SIG-M5 treated with dmso at 0.1 percent for 504 hours (cell line): ENCODE results near the gene AGAP1.
A peak's percentile ranks its signal among the peaks of the same experiment; 100 is the strongest.
"Not testable (repeated sequence)": the region's sequence is repeated elsewhere in the genome, so short reads cannot be mapped to it uniquely, and the experiment has no call there.

Experiments
- DNase-seq: peaks from one replicate; lab custom pipeline; 2025; ENCODE audit not compliant: unreplicated experiment; lab: John Stamatoyannopoulos, UW

The AGAP1 gene

GRCh38 chr2:235754357-235755207 lies 260.7 kb downstream of the AGAP1 start:
- DNase-seq, result peak; percentile 7

GRCh38 chr2:235756491-235756890 lies 262.6 kb downstream of the AGAP1 start:
- DNase-seq, result no peak

- DNase-seq, result no peak
Observed at GRCh38 chr2:235757212-235757611, 263.4 kb downstream of the AGAP1 start.

GRCh38 chr2:235757640-235758039 lies 263.8 kb downstream of the AGAP1 start:
- no peak for DNase-seq

DNA sequence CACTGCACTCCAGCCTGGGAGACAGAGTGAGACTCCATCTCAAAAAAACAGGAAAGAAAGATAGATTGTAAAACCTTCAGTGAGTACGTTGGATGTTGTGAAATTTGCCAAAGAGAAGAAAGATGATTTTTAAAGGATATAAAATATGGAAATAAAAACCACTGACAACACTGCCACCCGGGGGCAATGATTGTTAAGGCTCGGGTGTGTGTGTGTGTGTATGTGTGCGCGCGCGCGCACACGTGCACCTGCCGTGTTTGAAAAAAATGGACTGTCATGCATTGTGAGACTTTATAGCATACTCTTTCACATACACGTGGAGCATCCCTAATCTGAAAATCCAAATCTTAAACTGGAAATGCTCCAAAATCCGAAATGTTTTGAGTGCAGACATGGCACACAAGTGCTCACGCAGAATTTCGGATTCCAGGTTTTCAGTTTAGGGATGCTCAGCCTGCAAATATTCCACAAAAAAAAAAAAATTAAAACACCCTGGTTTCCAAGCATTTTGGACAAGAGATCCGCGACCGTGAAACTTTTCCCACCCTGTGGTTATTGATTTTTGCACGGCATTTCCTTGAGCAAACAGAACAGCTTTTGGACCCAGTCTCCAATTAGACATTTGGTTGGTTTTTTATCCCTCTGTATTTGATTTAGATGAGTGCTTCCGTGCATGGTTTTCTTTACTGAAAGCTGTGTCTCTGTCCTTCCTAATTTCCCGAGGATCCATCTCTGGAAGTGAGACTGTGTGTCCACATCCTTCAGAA lies 269.2 kb downstream of the AGAP1 start:
- no peak for DNase-seq

- DNase-seq, result no peak
Observed at GRCh38 chr2:235763816-235764215, 270.0 kb downstream of the AGAP1 start.

- not testable (repeated sequence) for DNase-seq
Observed at GRCh38 chr2:235764478-235764877, 270.6 kb downstream of the AGAP1 start.

DNA sequence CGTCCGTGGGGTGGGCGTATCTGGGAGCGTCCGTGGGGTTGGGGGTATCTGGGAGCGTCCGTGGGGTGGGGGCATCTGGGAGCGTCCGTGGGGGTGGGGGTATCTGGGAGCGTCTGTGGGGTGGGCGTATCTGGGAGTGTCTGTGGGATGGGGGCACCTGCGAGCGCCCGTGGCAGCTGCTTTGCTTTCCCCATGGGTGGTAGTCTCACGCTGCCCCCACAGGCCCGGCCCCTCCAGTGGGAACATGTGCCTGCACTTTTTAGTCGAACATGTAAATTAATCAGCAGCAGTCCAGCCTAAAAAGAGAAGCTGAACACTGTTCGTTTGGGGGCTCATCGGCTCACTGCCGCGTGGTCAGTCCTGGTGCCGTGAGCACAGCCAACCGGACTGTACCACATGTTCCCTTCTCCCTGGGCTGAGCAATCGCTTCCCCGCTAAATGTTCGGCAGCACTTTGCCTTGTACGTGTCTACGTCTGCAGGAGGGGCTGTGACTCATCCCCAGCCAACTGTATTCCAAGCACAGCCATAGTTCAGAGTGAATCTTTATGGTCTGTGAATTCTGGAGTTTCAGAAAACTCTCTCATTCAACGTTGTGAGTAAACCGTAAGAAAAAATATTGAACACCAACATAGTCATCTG lies 271.5 kb downstream of the AGAP1 start:
- no peak for DNase-seq

- DNase-seq, result peak; percentile 67
Observed at GRCh38 chr2:235766278-235766677, 272.4 kb downstream of the AGAP1 start.

GRCh38 chr2:235768606-235769005 lies 274.8 kb downstream of the AGAP1 start:
- DNase-seq, result no peak

DNA sequence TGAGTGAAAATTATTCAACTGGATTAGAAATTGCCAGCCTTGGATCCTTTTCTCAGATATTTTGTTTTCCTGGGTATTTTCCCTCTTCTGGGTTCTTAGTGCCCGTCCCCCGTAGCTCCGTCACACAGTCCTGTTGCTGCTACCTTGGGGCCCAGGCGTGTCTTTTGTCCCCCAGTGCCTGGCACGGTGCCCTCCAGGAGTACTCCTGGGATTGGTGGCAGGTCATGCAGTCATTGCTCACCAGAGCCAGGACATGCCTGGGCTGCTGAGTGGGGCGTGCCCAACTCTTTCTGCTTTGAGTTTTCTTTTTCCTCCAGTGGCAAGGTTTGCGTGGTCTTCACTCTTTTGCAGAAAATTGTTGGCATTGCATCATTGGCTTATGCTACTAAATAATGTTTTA lies 275.2 kb downstream of the AGAP1 start:
- DNase-seq, result no peak

DNA sequence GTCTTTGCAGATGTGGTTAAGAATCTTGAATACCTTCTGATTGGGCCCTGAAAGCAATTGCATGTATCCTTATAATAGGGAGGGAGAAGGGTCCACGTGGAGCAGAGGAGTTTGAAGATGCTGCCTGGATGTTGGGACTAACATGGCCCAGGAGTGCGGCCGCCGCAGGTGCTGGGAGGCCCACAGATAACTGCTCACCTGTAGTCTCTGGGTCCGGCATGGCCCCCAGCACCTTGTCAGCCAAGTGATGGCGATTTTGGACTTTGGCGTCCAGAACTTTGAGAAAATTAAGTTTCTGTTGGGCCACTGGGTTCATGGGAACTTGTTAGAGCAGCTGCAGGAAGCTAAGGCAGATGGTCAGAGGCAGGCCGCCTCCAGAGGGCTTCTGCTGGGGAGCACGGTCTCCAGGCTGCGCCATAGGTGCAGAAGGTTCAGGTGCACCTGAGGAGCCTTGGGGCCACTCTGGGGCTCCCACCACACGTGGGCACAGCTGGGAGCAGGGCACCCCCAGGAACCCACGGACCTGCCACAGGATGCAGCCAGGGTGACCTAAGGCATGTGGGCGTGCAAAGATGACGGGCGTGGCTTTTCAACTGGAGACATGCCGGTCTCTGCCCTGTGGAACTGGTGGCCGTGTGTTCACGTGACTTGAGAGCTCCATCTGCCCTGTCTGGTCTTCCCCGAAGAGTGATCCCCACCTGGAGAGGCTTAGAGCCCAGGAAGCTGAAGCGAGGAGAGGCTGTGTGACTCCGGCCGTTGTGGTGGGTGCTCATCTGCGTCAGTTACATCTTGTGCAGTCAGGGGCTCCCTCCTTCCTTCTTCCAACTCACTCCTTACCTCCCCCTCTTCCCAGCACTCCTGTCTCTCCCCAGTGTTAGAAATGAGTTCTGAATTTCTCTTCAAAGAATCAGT lies 277.3 kb downstream of the AGAP1 start:
- no peak for DNase-seq

GRCh38 chr2:235773188-235773928 lies 279.5 kb downstream of the AGAP1 start:
- no peak for DNase-seq

DNA sequence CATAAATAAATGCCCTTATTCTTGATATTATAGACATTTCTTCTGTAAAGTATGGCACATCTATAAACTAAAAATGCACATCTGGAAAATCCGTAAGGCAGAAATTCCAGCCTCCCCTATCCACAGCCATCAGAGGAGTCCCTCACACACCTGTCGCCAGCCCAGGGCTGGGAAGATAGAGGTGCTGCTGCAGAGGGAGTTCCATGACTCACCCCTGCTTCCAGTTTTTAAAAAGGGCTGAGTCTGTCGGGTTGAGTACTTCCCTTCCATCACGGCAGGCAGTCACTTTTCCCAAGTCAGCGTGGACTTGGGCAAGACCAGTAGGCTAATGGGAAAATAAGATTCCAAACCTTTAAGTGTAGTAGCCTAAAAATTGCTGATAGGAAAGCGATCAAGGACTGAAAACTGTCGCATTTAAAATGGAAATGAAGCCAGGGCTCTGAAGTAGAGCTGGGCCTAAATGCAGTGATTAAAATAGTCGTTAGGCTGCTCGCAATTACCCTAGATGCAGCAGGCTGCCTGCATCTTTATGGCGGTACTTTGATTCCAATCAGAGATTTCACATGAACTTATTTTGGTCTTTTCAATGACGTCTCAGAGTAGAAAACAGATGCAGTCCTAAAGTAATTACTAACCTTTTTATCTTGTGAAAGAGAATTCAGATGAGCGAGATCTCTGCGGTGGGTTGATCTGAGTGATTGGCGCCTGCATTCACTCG lies 280.5 kb downstream of the AGAP1 start:
- no peak for DNase-seq

DNA sequence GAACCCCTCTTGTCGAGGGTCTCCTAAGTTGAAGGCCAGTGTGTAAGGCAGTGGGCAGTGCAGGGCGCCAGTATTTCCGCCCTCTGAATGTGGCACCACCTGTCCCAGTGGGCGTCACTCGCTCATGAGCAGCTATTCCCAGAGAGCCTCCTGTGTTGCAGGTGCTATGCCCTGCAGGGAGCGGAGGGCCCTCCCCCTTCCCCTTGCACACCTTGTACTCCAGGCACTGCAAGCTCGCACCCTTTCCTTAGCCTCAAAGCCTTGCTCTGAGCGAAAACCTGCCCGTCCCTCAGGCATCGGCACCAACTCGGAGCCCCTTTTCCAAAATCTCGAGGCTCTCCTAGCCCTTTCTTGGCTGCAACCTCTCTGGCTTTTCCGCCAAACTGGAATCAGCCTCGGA lies 282.7 kb downstream of the AGAP1 start:
- no peak for DNase-seq

DNA sequence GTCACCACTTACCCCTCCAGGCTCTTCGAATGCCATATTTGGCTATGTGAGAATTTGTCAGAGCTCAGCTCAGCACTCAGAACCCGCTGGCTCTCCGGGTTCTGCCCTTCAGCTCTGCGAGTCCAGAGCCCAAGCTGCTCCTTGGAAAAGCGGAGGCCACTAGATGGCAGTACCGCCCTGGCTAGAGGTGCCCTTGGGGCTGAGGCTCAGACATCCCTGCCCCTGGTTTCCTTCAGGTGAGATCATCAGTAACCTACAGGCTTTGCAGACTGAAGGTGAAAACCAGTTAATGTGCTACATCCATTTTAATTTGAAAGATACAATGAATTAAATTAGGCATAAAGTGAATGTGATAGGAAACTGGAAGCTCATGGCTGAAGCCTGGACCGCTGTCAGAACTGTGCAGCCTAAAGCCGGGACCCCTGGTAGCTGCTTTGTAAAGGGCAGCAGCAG lies 285.6 kb downstream of the AGAP1 start:
- DNase-seq, result peak; percentile 31

- no peak for DNase-seq
Observed at GRCh38 chr2:235780401-235780800, 286.6 kb downstream of the AGAP1 start.

GRCh38 chr2:235781775-235782174 lies 287.9 kb downstream of the AGAP1 start:
- DNase-seq, result no peak

GRCh38 chr2:235784788-235785187 lies 290.9 kb downstream of the AGAP1 start:
- no peak for DNase-seq
